HG03045 (cell line): ENCODE results near the gene SLC6A20.

Experiments
- ATAC-seq: cut with Tn5 transposase; IDR thresholded peaks from one replicate; pipeline ENCODE4 v1.9.1; 2021; ENCODE audit warnings: mild to moderate bottlenecking, moderate library complexity; ENCODE audit not compliant: unreplicated experiment

The SLC6A20 gene

DNA sequence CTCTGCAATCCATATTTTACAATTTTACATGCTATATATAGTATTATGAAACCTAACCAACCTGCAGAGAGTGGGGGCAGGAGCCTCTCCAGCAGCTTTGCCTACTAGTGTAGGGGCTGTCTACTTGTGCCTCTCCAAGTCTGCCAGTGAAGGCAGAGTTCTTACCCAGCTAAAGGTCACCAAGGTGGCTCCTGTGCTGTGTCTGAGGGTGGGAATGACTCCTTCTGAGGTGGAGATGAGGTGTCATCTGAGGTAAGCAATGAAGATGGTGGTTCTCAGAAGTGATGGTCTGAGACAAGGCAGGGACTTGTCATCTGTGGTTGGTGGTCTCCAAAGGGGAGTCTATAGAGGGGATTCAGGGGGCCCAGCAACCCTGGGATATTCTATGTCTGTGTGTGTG is 59.6 kb downstream of the SLC6A20 start:
- no peak for ATAC-seq

DNA sequence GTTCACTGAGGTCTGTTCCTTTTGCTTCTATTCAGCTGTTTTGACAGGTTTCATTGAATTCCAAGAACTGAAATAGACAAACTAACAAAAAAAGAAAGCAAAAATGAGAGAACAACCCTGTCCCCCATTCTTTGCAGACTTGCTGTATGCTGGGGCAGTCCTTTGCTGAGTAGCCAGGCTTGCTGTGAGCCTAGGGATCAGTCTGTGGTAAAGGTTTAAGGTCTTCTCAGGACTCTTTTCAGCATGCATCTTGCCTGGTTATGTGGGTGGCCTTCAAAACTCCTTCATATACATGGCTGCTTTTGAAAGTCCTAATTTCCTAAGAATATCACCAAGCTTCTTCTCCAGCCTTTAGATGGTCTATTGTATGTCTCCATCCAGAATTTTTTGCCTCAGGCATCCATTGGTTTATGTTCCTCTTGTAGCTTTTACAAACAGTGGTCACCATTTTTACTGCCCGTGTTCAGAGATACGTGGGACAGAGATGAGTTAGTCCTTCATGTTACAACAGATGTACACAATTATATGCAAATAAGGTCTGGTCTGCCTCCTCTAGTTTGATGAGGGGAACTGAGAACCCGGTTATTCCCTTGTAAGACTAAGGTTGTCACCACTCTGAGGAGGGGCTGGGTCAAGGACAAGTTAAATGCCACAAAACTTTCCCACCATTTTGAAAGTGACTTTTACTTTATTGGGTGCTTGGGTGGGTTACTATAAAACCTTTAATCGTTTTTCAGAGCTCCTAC is 65.8 kb downstream of the SLC6A20 start:
- ATAC-seq = no peak

DNA sequence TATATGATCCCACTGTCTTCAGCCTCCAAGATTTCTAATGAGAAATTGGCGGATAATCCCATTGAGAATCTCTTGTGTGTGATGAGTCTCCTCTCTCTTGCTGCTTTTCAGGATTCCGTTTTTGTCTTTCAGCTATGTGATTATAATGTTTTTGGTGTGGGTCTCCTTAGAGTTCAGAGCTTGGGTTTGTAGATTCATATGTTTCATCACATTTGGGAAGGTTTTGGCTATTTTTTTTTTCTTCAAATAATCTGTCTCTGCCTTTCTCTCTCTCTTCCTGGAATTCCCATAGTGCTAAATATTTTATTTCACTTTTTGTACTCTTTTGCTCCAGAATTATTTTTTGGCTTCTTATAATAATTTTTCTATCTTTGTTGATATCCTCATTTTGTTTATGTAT is 66.7 kb downstream of the SLC6A20 start:
- ATAC-seq = no peak

DNA sequence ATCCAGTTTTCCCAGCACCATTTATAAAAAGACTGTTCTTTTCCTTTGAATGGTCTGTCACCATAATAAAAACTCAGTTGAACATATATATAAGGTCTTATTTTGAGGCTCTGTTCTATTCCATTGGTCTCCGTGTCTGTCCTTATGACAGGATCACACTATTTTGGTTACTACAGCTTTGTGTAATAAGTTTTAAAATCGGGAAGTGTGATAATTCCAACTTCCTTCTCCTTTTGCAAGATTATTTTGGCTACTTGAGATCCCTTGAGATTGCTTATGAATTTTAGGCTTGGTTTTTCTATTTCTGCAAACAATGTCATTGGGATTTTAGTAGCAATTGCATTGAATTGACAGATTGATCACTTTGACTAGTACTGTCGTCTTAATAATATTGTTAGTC is 71.4 kb downstream of the SLC6A20 start:
- ATAC-seq = no peak

DNA sequence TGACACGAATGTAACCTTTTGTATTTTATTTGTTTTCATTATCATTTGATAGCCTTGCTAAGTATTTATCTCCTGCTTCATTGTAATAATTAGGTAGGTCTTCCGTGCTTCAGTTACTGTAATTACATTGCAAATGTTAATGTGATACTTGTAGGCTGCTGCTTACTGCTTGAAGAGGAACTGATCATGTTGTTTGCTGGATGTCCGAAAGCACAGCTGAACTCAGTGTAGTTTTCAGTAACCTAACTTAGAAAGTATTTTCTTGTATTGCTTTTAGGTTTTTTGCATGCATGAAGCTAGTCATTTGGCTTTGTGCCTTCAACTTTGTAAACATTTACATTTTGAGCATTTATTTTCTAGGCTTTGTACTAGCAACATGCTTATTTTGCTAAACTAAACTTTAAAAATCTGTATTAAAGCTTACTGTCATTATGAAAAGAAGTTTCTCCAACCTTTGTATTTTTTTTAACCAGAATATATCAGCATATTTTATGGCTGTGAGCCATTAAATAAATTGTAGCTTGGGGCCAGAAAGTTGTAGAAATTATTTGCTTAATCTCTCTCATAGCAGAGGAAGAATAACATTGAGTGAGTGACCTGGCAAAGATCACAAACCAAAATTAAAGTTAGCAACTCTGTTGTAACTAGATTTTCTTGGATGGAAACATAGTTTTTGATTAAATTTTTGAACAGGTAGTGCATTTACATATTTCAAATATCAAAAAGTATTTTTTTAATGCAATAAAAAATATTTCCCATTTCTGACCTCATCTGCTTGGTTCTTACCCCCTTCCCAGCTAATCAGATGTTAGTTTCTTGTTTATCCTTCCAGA is 76.5 kb downstream of the SLC6A20 start:
- no peak for ATAC-seq

DNA sequence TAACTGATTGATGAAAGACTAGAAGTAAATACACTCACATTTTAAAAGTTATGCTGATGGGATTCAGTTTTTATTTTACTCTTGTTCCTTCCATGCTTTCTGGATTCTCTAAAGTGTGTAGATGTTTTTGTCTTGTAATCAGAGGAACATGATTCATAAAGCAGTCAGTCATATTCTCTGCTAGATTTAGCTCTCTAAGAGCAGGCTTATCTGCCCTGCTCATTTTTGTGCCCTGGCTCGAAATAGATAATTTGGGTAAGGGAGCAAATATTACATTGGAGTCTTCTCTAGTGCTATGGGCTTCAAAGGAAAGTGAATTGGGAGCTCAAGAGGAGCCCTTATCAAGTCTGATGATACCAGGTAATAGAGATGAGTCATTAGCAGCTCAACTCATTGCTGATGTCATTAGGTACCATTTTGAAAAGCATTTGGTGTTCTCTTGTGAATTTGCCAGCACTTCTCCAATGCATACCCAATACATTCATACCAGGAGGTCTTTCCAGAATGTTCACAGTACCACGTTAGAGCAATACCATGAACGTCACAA is 79.5 kb downstream of the SLC6A20 start:
- no peak for ATAC-seq

DNA sequence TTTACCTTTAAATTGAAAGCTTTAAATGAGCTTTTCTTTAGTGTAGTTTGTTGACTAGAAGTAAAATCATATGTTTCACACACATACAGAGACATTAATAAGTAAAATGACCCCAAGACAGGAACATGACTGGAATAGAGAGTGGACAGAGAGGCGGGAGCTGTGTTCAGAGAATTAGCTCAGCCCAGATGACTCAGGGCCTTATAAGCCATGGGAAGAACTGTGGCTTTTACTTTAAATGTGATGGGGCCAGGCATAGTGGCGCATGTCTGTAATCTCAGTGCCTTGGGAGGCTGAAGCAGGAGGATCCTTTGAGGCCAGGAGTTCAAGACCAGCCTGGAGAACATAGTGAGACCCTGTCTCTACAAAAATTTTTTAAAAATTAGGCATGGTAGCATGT is 80.4 kb downstream of the SLC6A20 start:
- no peak for ATAC-seq

DNA sequence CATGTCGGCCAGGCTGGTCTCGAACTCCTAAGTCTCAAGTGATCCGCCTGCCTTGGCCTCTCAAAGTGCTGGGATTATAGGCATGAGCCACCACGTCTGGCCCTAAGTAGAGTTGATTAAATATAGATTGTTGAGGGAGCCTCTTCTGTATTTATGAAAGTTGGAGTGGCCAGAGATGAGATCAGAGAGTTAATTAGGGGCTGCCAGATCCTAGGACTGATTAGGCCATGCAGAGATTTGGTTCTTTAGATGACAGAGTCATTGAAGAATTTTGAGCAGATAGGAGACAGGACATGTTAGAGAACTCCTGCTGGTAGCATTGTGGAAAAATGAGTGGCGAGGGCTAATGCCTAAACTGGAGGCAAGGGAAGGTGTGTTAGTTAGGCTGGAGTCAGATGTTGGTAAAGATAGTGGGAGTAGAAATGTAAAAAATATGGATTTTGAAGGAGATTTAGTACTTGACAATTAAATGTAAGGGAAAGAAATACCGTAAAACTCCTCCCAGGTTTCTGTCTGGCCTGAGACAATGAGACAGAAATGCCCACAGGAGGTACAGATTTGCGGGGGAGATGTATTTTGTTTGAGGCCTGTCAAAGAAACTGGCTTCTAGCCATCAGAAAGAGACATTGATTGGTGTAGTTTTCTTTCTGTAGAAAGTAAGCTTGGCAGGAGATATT is 83.8 kb downstream of the SLC6A20 start:
- no peak for ATAC-seq

DNA sequence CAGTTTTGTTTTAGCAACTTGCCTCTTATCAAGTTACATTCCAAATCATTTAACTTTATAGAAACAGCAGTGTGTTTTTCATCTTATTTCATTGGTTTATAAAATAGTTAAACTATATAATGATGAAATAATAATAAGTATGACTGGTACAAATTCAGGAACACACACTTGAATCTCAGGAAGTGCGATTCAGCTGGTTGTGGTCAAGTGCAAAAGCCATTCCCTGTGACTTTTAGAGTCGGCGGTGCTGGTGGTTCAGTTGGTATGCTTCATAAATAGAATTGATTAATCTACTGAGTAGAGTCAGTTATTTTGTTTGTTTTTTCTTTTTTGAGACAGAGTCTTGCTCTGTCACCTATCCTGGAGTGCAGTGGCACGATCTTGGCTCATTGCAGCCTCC is 84.4 kb downstream of the SLC6A20 start:
- no peak for ATAC-seq

DNA sequence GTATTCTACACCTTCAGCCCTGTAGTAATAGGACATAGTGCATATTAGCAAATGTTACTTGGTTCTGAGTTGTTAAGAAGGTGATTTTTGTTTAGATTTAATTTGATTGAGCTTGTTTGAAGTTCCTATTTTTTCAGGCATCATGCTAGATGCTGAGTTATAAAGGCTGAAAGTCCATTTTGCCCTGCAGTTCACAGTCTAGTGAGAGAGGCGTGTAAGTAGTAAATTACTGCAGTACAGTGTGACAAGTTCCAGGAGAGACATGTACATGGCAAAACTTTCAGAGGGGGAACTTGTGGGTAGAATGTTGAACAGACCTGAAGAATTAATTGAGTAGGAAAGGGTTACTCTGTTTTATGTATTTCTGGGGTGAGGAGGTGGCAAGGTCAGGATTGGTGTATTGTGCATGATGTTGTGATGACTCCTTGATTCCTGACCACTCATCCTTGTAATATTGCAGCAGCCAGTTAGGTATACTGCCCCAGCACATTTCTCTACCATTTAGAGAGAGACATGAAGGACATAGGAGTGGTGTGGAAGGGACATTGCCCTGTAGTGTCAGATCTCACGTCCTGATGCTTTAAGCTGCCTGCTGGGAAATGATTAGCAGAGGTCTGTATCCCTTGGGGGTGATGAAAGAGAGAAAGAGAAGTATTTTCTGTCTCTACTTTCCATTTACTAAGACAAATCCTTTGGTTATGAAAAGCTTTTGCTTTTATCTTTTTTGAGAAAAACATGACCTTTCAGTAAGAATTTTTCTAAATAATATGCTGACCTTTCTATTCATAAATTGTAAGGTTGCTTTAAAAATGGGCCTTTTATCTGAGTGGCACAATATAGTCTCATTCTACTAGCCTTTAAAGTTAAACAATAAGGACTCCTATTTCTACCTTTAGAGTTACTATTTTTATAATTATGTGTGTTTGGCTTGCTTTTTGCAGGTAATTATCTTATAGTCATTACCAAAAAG is 90.2 kb downstream of the SLC6A20 start:
- ATAC-seq = no peak
